Suprapubic skin (tissue), 3 donors: ENCODE results near the gene ZNF583.

Experiments
- EP300 ChIP-seq: sonication (generic); formaldehyde crosslinking; IDR thresholded peaks from one replicate; pipeline ENCODE4 v1.6.1; 2017; ENCODE audit warnings: antibody characterized with exemption
- POLR2A ChIP-seq, 2 donors: fragments of 450-650 bp; IDR thresholded peaks; one replicate each; pipeline ENCODE4 v1.6.1; 2017; ENCODE audit warnings: antibody characterized with exemption in 2 of 2, mild to moderate bottlenecking in 2 of 2, moderate library complexity in 2 of 2
- TF ChIP-seq, protein P1 (sequence below), 2 donors: fragments of 200-600 bp in 1 of 2; fragments of 450-650 bp in 1 of 2; sonication (generic) in 1 of 2; IDR thresholded peaks; one replicate each; pipeline ENCODE4 v1.5.1; 2016 to 2019; ENCODE audit warnings: antibody characterized with exemption in 2 of 2, mild to moderate bottlenecking in 1 of 2, moderate library complexity in 1 of 2

DNA sequence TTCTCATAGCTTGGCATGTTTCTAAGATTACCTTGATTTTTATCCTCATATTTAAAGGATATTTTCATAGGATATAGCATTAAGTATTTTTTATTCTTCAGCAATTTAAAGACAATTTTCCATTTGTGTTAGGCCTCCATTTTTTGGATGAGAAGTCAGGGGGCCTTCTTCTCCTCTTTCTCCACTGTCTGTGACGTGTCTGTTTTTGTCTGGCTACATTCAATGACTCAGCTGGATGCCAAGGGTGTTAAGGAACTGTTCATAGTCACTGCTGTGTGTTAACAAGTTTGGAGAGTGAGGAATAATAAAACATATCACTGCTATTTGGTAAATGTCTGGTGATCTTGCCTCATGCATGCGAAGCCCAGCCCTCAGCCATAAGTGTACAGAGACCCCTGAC lies 47.2 kb upstream of the ZNF583 start:
- no peak for TF ChIP-seq POLR2A (IDR thresholded peaks at IDR 0.05)
- TF ChIP-seq, protein P1, sequence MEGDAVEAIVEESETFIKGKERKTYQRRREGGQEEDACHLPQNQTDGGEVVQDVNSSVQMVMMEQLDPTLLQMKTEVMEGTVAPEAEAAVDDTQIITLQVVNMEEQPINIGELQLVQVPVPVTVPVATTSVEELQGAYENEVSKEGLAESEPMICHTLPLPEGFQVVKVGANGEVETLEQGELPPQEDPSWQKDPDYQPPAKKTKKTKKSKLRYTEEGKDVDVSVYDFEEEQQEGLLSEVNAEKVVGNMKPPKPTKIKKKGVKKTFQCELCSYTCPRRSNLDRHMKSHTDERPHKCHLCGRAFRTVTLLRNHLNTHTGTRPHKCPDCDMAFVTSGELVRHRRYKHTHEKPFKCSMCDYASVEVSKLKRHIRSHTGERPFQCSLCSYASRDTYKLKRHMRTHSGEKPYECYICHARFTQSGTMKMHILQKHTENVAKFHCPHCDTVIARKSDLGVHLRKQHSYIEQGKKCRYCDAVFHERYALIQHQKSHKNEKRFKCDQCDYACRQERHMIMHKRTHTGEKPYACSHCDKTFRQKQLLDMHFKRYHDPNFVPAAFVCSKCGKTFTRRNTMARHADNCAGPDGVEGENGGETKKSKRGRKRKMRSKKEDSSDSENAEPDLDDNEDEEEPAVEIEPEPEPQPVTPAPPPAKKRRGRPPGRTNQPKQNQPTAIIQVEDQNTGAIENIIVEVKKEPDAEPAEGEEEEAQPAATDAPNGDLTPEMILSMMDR (IDR thresholded peaks at IDR 0.05), result no peak
- TF ChIP-seq EP300, result no peak
